ENCODE results near the gene MAP3K5.

Gene MAP3K5

DNA sequence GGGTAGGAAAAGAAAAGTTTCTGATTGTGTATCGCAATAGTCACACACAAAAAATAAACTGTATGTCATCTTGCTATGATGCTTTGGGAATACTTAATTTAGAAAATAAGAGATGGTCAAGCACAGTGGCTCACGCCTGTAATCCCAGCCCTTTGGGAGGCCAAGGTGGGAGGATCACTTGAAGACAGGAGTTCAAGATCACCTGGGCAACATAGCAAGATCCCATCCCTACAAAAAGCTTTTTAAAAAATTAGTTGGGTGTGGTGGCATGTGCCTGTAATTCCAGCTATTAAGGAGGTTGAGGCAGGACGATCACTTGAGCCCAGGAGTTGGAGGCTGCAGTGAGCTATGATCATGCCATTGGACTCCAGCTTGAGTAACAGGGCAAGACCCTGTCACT lies 269.6 kb downstream of the MAP3K5 start:
- DNase-seq (ENCODE audit: low read depth, low spot score) = no peak

- DNase-seq (ENCODE audit: low read depth, low spot score) = no peak
Observed at GRCh38 chr6:136521911-136522310, 270.4 kb downstream of the MAP3K5 start.

GRCh38 chr6:136521427-136521826 lies 270.9 kb downstream of the MAP3K5 start:
- DNase-seq (ENCODE audit: low read depth, low spot score) = no peak

DNA sequence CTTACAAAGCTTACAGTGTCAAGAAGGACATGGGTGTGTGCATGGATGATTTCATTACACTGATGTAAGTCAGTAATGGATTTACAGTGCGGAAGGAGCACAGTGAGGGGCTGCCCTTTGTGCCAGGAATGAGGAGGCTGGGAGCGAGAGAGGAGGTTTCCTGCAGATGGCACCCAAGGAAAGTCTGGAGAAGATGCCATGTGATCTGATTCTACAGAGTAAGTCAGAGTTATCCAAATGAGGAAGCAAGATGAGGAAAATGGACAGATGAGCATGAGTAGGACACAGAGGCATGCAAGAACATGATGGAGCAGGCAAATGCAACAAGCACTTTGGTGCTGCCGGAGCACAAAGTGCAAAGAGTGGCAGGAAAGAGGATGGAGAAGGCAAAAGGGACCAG lies 271.8 kb downstream of the MAP3K5 start:
- DNase-seq (ENCODE audit: low read depth, low spot score) = no peak

GRCh38 chr6:136517582-136517981 lies 274.7 kb downstream of the MAP3K5 start:
- DNase-seq (ENCODE audit: low read depth, low spot score) = no peak

- no peak for DNase-seq (ENCODE audit: low read depth, low spot score)
Observed at GRCh38 chr6:136517002-136517401, 275.3 kb downstream of the MAP3K5 start.

- no peak for DNase-seq (ENCODE audit: low read depth, low spot score)
Observed at GRCh38 chr6:136514591-136514990, 277.7 kb downstream of the MAP3K5 start.

DNA sequence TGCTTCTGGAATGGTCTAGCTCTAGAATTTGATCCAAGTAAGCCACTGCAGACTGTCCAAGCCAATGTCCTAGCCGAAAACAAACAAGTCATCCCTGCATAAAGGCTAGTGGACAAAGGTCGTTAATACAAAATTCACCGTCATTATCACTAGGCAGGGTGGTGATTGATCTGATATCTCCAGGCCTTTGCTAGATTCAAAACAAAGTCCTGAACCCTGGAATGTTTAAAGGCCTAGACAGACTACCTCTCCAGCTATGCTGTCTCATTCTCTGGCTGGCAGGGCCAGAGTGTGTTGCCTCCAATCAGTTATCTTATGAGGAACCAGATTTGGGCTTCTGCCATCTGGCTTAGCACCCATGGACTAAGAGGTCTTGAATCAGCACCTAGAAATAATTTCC lies 280.4 kb downstream of the MAP3K5 start:
- no peak for DNase-seq (ENCODE audit: low read depth, low spot score)

GRCh38 chr6:136511397-136511796 lies 280.9 kb downstream of the MAP3K5 start:
- no peak for DNase-seq (ENCODE audit: low read depth, low spot score)

- no peak for DNase-seq (ENCODE audit: low read depth, low spot score)
Observed at GRCh38 chr6:136510782-136511181, 281.5 kb downstream of the MAP3K5 start.

DNA sequence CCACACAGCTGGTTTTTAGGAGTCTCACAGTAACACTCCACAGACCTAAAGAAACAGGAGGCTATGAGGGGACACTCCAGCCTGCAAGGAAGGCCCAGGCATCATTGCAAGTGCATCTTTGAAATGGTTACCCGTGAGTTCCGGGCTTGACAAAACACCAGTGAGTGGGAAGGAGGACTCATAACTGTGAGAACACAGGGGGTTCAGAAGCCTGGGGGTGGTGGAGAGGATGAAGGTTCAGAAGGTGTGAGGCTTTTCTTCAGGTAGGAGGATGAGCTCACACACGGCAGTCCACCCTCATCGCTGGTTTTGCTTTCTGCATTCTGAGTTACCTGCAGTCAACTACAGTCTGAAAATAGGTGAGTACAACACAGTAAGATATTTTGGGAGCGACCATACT lies 282.0 kb downstream of the MAP3K5 start:
- DNase-seq (ENCODE audit: low read depth, low spot score) = no peak

DNA sequence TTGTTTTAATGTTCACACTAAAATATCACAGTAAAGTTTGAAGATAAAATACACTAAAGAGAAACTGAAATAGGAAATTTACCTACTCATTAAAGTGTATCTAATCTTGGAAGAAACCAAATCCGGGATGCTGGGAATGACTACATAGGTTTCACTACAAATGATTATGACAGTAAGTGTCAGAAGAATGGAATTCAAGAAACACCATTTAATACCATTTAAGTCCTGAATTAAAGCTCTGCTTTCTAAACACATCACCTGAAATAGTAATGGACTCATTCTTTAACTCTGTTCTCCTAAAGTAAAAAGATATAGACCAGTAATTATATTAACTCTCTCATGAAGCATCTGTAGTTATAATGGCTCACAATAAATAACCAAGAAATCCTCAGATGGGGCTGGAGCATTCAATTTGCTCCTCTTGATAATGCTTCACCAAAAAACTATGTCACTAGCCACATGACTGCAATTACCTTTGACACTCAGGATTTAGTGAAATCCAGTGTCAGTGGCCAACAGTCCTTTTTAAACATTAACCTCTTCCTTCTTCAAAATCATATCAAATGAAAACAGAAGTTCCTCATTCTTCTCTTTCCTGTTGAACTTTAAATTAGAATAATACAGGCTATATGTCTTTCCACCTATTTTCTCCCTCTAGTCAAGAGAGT lies 283.4 kb downstream of the MAP3K5 start:
- no peak for DNase-seq (ENCODE audit: low read depth, low spot score)
